ENCODE results near the gene TPD52L1.

The TPD52L1 gene

DNA sequence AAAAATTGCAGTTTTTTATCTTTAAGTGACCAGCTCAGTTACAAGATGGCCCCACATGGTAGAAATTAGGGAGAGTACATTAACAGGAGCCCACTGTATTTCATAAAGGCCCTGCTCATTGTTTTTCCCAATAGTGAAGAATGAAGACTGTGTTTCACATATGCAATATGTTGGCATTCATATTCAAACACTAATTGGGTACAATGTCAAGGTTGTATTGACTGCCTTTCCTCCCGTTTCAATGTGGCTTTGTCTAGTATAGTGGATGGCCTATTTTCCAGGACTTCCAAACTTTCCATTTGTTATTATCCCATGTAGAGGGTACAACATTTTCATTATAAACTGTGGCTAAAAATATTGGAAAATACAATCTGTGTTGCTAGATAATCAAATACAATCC, 96.9 kb downstream of the TPD52L1 start:
- no peaks in the 10 kb centered on the region for H3K27me3 ChIP-seq (ENCODE audit: insufficient read depth, poor library complexity, severe bottlenecking)
- no peak overlapping the region for H3K4me3 ChIP-seq (ENCODE audit: severe bottlenecking)
- DNase-seq (ENCODE audit: low spot score) (no peak), ATAC-seq (ENCODE audit: low read depth) (no peak)
- H3K9me3 ChIP-seq (ENCODE audit: severe bottlenecking) = no peaks in the 10 kb centered on the region
- no peak overlapping the region for H3K27ac ChIP-seq (ENCODE audit: poor library complexity, severe bottlenecking)
- peaks cover 33% of the 10 kb centered on the region for H3K4me1 ChIP-seq (ENCODE audit: insufficient read depth, poor library complexity, severe bottlenecking)
- TF ChIP-seq CTCF (IDR thresholded peaks at IDR 0.05; ENCODE audit: poor library complexity, severe bottlenecking) = no peak
- 0 out of 2 replicates have a peak, but pooled peaks cover 4% of the 10 kb centered on the region for H3K36me3 ChIP-seq (ENCODE audit: low read depth)

DNA sequence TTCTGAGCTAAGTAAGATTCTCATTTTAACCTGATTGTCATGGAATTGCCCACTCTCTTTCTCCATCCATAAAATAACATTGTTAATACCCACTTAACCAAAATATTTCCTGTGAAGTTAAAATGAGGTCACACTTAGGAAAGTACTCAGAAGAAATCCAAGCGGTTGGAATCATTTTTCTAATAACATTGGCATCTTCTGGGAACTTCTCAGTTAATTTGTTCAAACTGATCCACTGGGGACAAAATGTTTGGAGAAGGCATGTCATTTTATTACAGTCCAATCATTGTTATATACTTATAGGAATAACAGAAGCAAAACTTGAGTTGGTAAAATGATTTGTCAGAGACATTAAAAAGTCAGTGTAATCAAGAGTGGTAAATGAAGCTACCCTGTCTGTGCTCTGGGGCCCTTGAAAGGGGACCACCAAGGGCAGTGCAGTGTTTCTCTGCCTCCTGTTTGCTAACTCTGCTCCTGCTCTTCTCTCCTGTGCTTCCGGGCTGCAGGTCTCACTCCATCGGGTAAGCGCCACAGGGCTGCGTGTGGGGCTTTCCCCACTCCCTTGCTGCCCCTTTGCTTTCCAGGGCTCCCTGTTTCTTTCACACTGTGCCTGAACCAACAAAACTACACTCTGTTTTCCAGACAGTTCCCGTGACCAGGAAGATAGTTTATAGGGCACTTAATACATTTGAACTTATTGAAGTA, 98.1 kb downstream of the TPD52L1 start:
- Histone ChIP-seq H3K4me1 (ENCODE audit: insufficient read depth, poor library complexity, severe bottlenecking) (peaks cover 34% of the 10 kb centered on the region), H3K4me3 (ENCODE audit: severe bottlenecking) (no peak overlapping the region), H3K27me3 (ENCODE audit: insufficient read depth, poor library complexity, severe bottlenecking) (no peaks in the 10 kb centered on the region), H3K9me3 (ENCODE audit: severe bottlenecking) (no peaks in the 10 kb centered on the region), H3K27ac (ENCODE audit: poor library complexity, severe bottlenecking) (peak overlapping the region; percentile 70), H3K36me3 (ENCODE audit: low read depth) (0 out of 2 replicates have a peak, but pooled peaks cover 4% of the 10 kb centered on the region)
- no peak for ATAC-seq (ENCODE audit: low read depth)
- no peak for DNase-seq (ENCODE audit: low spot score)
- no peak for TF ChIP-seq CTCF (IDR thresholded peaks at IDR 0.05; ENCODE audit: poor library complexity, severe bottlenecking)

GRCh38 chr6:125252891-125253290, 99.3 kb downstream of the TPD52L1 start:
- Histone ChIP-seq H3K36me3 (ENCODE audit: low read depth) (0 out of 2 replicates have a peak, but pooled peaks cover 1% of the 10 kb centered on the region), H3K27ac (ENCODE audit: poor library complexity, severe bottlenecking) (peak overlapping the region; percentile 70), H3K27me3 (ENCODE audit: insufficient read depth, poor library complexity, severe bottlenecking) (no peaks in the 10 kb centered on the region), H3K9me3 (ENCODE audit: severe bottlenecking) (no peaks in the 10 kb centered on the region), H3K4me1 (ENCODE audit: insufficient read depth, poor library complexity, severe bottlenecking) (peaks cover 34% of the 10 kb centered on the region), H3K4me3 (ENCODE audit: severe bottlenecking) (no peak overlapping the region)
- ATAC-seq (ENCODE audit: low read depth) (peak; percentile 70), DNase-seq (ENCODE audit: low spot score) (no peak)
- no peak for TF ChIP-seq CTCF (IDR thresholded peaks at IDR 0.05; ENCODE audit: poor library complexity, severe bottlenecking)

DNA sequence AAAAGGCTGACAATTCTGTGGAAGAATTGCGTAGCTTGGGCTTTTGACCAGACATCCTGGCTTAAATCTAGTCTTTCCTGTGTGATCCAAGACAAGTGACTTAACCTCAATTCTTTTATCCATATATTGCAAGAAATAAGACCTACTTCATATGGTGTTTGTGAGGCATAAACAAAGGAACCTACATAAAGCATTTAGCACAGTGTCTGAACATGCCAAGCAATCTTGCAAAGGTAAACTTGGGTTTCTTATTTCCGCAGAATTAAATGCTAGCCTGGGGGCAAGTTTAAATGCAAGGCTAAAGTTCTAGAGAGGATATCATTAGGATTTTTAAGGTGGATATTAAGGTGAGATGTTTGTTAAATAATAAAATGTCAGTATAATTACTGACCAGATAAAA, 100.3 kb downstream of the TPD52L1 start:
- no peaks in the 10 kb centered on the region for H3K36me3 ChIP-seq (ENCODE audit: low read depth)
- peaks cover 34% of the 10 kb centered on the region for H3K4me1 ChIP-seq (ENCODE audit: insufficient read depth, poor library complexity, severe bottlenecking)
- H3K27me3 ChIP-seq (ENCODE audit: insufficient read depth, poor library complexity, severe bottlenecking) = no peaks in the 10 kb centered on the region
- peak; percentile 79 for ATAC-seq (ENCODE audit: low read depth)
- no peak overlapping the region for H3K4me3 ChIP-seq (ENCODE audit: severe bottlenecking)
- TF ChIP-seq CTCF (IDR thresholded peaks at IDR 0.05; ENCODE audit: poor library complexity, severe bottlenecking) = no peak
- peak overlapping the region; percentile 70 for H3K27ac ChIP-seq (ENCODE audit: poor library complexity, severe bottlenecking)
- no peaks in the 10 kb centered on the region for H3K9me3 ChIP-seq (ENCODE audit: severe bottlenecking)
- DNase-seq (ENCODE audit: low spot score) = no peak

DNA sequence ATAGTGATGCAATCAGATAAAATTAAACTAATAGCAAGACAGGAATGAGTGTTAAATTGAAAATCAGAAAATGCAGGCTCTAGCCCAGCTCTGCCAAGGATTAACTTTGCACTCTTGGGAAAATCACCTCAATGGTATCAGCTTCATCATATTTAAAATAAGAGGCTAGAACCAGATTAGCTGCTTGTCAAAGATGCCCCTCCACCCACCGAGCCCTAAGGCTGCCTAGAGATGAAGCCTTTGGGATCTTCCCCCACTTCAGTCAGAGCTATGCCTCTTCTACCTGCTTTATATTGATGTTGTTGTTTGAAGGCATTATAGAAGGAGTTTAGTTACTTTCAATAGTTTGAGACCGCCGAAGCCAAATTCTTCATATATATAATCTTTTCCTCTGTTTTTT, 100.7 kb downstream of the TPD52L1 start:
- Histone ChIP-seq H3K4me3 (ENCODE audit: severe bottlenecking) (no peak overlapping the region), H3K36me3 (ENCODE audit: low read depth) (no peaks in the 10 kb centered on the region), H3K9me3 (ENCODE audit: severe bottlenecking) (no peaks in the 10 kb centered on the region), H3K27me3 (ENCODE audit: insufficient read depth, poor library complexity, severe bottlenecking) (no peaks in the 10 kb centered on the region), H3K27ac (ENCODE audit: poor library complexity, severe bottlenecking) (peak overlapping the region; percentile 70), H3K4me1 (ENCODE audit: insufficient read depth, poor library complexity, severe bottlenecking) (peaks cover 34% of the 10 kb centered on the region)
- DNase-seq (ENCODE audit: low spot score) (no peak), ATAC-seq (ENCODE audit: low read depth) (0 out of 3 replicates have a peak, but pooled peaks have one; percentile 3)
- no peak for TF ChIP-seq CTCF (IDR thresholded peaks at IDR 0.05; ENCODE audit: poor library complexity, severe bottlenecking)
